ENCODE data around the gene SLC30A9. TPM values are rescaled to one million over a fixed set of nuclear protein-coding genes. Genes with fewer than 3 reads are reported as not detected.

Gene SLC30A9
- total RNA-seq, 1 donor: 58.3 TPM

DNA sequence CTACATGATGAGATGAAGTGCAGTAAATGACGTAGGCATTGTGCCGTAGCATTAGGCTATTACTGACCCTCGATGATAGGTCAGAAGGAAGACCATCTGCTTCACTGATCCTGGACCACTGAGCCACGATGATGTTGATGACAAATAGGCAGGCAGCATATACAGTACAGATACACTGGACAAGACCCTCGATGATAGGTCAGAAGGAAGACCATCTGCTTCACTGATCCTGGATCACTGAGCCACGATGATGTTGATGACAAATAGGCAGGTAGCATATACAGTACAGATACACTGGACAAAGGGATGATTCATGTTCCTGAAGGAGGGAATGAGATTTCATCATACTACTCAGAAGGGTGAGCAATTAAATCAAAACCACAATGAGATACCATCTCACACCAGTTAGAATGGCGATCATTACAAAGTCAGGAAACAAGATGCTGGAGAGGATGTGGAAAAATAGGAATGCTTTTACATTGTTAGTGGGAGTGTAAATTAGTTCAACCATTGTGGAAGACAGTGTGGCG is 111.2 kb downstream of the SLC30A9 start:
- no peaks in the 10 kb centered on the region for H3K36me3 ChIP-seq (ENCODE audit: insufficient read depth, low read length)
- H2AFZ ChIP-seq (ENCODE audit: low read length): no peak overlapping the region
- H3K4me3 ChIP-seq (ENCODE audit: insufficient read depth, low read length): no peak overlapping the region
- TF ChIP-seq, protein P1, sequence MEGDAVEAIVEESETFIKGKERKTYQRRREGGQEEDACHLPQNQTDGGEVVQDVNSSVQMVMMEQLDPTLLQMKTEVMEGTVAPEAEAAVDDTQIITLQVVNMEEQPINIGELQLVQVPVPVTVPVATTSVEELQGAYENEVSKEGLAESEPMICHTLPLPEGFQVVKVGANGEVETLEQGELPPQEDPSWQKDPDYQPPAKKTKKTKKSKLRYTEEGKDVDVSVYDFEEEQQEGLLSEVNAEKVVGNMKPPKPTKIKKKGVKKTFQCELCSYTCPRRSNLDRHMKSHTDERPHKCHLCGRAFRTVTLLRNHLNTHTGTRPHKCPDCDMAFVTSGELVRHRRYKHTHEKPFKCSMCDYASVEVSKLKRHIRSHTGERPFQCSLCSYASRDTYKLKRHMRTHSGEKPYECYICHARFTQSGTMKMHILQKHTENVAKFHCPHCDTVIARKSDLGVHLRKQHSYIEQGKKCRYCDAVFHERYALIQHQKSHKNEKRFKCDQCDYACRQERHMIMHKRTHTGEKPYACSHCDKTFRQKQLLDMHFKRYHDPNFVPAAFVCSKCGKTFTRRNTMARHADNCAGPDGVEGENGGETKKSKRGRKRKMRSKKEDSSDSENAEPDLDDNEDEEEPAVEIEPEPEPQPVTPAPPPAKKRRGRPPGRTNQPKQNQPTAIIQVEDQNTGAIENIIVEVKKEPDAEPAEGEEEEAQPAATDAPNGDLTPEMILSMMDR (IDR thresholded peaks at IDR 0.05; ENCODE audit: extremely low read depth, low read depth, low read length): no peak
- H3K27ac ChIP-seq (ENCODE audit: low read depth, low read length): no peak overlapping the region
- H4K20me1 ChIP-seq (ENCODE audit: insufficient read depth, low read length): no peaks in the 10 kb centered on the region
- H3K27me3 ChIP-seq (ENCODE audit: insufficient read depth, low read length): no peaks in the 10 kb centered on the region
- H3K9me3 ChIP-seq (ENCODE audit: low read depth, low read length): no peaks in the 10 kb centered on the region
- H3K79me2 ChIP-seq (ENCODE audit: insufficient read depth, low read length): no peaks in the 10 kb centered on the region
- no peaks in the 10 kb centered on the region for H3K4me1 ChIP-seq (ENCODE audit: insufficient read depth, low read length)
- no peak for DNase-seq (ENCODE audit: insufficient read length, low spot score, missing footprints)
- no peak overlapping the region for H3K4me2 ChIP-seq (ENCODE audit: insufficient read depth, low read length)

DNA sequence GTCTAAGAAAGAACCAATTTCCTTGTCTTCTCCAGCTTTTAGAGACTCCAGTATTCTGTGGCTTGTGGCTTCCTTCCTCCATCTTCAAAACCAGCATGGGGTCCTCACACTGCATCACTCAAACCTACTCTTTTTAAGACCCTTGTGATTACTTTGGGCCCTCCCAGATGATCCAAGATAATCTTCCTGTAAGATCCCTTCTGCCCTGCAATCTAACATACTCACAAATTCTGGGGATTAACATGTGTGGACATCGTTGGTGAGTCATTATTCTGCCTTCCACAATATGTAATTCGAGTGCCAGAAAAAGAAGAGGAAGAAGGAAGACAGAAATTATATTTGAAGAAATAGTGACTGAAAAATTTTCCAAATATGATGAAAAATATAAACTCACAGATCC is 114.2 kb downstream of the SLC30A9 start:
- TF ChIP-seq, protein P1 (IDR thresholded peaks at IDR 0.05; ENCODE audit: extremely low read depth, low read depth, low read length): no peak
- DNase-seq (ENCODE audit: insufficient read length, low spot score, missing footprints): no peak
- no peaks in the 10 kb centered on the region for H3K79me2 ChIP-seq (ENCODE audit: insufficient read depth, low read length)
- H3K4me2 ChIP-seq (ENCODE audit: insufficient read depth, low read length): no peak overlapping the region
- no peak overlapping the region for H3K27ac ChIP-seq (ENCODE audit: low read depth, low read length)
- H3K36me3 ChIP-seq (ENCODE audit: insufficient read depth, low read length): no peaks in the 10 kb centered on the region
- H3K4me1 ChIP-seq (ENCODE audit: insufficient read depth, low read length): no peaks in the 10 kb centered on the region
- H3K4me3 ChIP-seq (ENCODE audit: insufficient read depth, low read length): no peak overlapping the region
- no peaks in the 10 kb centered on the region for H4K20me1 ChIP-seq (ENCODE audit: insufficient read depth, low read length)
- H2AFZ ChIP-seq (ENCODE audit: low read length): no peak overlapping the region
- H3K27me3 ChIP-seq (ENCODE audit: insufficient read depth, low read length): no peaks in the 10 kb centered on the region
- no peaks in the 10 kb centered on the region for H3K9me3 ChIP-seq (ENCODE audit: low read depth, low read length)

DNA sequence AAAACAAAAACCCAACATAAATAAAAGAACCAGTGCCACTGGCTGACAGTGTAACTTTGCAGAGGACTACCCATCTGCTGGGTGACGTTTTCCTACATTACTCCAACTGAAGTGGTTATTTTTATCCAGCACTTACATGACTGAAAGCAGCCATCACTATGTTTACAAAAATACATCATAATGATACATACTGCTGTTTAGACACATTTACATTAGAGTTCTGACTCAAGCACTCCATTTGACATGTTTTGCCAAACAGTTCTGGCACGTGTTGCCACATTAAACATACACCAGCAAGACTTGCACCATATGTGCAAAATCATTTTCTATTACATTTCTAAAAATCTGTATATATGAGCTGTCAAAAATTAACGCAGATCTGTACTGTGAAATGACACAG is 122.5 kb downstream of the SLC30A9 start:
- Histone ChIP-seq H3K4me1 (ENCODE audit: insufficient read depth, low read length) (no peaks in the 10 kb centered on the region), H2AFZ (ENCODE audit: low read length) (no peak overlapping the region), H3K9me3 (ENCODE audit: low read depth, low read length) (no peaks in the 10 kb centered on the region), H3K27ac (ENCODE audit: low read depth, low read length) (no peak overlapping the region), H3K4me3 (ENCODE audit: insufficient read depth, low read length) (no peak overlapping the region), H3K36me3 (ENCODE audit: insufficient read depth, low read length) (no peaks in the 10 kb centered on the region), H3K27me3 (ENCODE audit: insufficient read depth, low read length) (peaks cover 2% of the 10 kb centered on the region), H3K79me2 (ENCODE audit: insufficient read depth, low read length) (no peaks in the 10 kb centered on the region), H3K4me2 (ENCODE audit: insufficient read depth, low read length) (no peak overlapping the region), H4K20me1 (ENCODE audit: insufficient read depth, low read length) (no peaks in the 10 kb centered on the region)
- TF ChIP-seq, protein P1 (IDR thresholded peaks at IDR 0.05; ENCODE audit: extremely low read depth, low read depth, low read length): no peak
- no peak for DNase-seq (ENCODE audit: insufficient read length, low spot score, missing footprints)

DNA sequence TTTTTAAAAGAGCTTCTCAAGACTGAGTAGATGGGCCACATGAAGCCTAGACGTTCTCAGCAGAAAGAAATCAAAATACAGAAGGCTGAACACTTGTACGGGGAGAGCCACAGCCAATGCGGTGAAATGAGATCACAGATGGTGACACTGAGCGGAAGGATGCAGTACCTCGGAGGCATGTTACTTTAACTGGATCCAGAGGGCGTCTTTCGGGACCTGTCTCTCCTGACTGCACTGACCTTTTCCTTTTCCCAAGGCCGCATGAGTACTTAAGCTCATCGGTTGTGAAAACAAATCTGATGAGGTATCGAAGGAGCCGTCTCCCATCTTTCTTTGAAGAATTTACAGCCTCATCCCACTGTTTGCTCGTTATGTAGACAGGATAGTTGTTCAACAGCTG is 129.6 kb downstream of the SLC30A9 start:
- H3K36me3 ChIP-seq (ENCODE audit: insufficient read depth, low read length): no peaks in the 10 kb centered on the region
- no peak overlapping the region for H3K27ac ChIP-seq (ENCODE audit: low read depth, low read length)
- H3K27me3 ChIP-seq (ENCODE audit: insufficient read depth, low read length): peaks cover 17% of the 10 kb centered on the region
- no peaks in the 10 kb centered on the region for H3K79me2 ChIP-seq (ENCODE audit: insufficient read depth, low read length)
- TF ChIP-seq, protein P1 (IDR thresholded peaks at IDR 0.05; ENCODE audit: extremely low read depth, low read depth, low read length): no peak
- H2AFZ ChIP-seq (ENCODE audit: low read length): peak overlapping the region; percentile 14
- no peak overlapping the region for H3K4me3 ChIP-seq (ENCODE audit: insufficient read depth, low read length)
- no peaks in the 10 kb centered on the region for H4K20me1 ChIP-seq (ENCODE audit: insufficient read depth, low read length)
- no peak for DNase-seq (ENCODE audit: insufficient read length, low spot score, missing footprints)
- H3K4me2 ChIP-seq (ENCODE audit: insufficient read depth, low read length): no peak overlapping the region
- H3K4me1 ChIP-seq (ENCODE audit: insufficient read depth, low read length): no peaks in the 10 kb centered on the region
- no peaks in the 10 kb centered on the region for H3K9me3 ChIP-seq (ENCODE audit: low read depth, low read length)
